ENCODE results near the gene SPRR1B. TPM values are rescaled to one million over a fixed set of nuclear protein-coding genes. Genes with fewer than 3 reads are reported as not detected.

Gene SPRR1B
- total RNA-seq, 1 experiment from 2014 or later, result not detected

- H3K27ac ChIP-seq (ENCODE audit: low read length), result no peak overlapping the region
- no peak for DNase-seq (ENCODE audit: low read depth, low spot score)
- intact Hi-C loops (cut with micrococcal nuclease; ENCODE audit: unreplicated experiment) (no loop called here), in situ Hi-C loops (cut with HindIII; ENCODE audit: low pct_unique_long_range_greater_than_20kb, low sequenced_read_pairs) (no loop called here)
- H3K9me3 ChIP-seq (ENCODE audit: control insufficient read depth, insufficient read depth, low read depth, low read length), result no peaks in the 10 kb centered on the region
- CTCF ChIA-PET, result no interaction called here
- no peaks in the 10 kb centered on the region for H3K4me1 ChIP-seq (ENCODE audit: control insufficient read depth, insufficient read depth, low read length)
- no peak overlapping the region for H3K4me3 ChIP-seq (ENCODE audit: low read depth in 2 of 2, low read length in 2 of 2)
- no peak for TF ChIP-seq REST (IDR thresholded peaks at IDR 0.05; ENCODE audit: insufficient read depth in 1 of 2, low read depth in 2 of 2, low read length in 1 of 2)
- H3K36me3 ChIP-seq (ENCODE audit: control insufficient read depth, insufficient read depth, low read length), result no peaks in the 10 kb centered on the region
- no TSS peak for BruUV-seq (replicated peaks)
- no peak for ATAC-seq
- POLR2A ChIA-PET, result no interaction called here
- no peaks in the 10 kb centered on the region for H3K27me3 ChIP-seq (ENCODE audit: control insufficient read depth, insufficient read depth, low read length)
Measured at GRCh38 chr1:152999818-153000217, 31.2 kb upstream of the SPRR1B start.

GRCh38 chr1:153000294-153000693 lies 30.7 kb upstream of the SPRR1B start:
- H3K36me3 ChIP-seq (ENCODE audit: control insufficient read depth, insufficient read depth, low read length), result no peaks in the 10 kb centered on the region
- ATAC-seq (no peak), DNase-seq (ENCODE audit: low read depth, low spot score) (no peak)
- H3K27ac ChIP-seq (ENCODE audit: low read length), result no peak overlapping the region
- H3K4me1 ChIP-seq (ENCODE audit: control insufficient read depth, insufficient read depth, low read length), result no peaks in the 10 kb centered on the region
- intact Hi-C loops (cut with micrococcal nuclease; ENCODE audit: unreplicated experiment), result no loop called here
- no peak overlapping the region for H3K4me3 ChIP-seq (ENCODE audit: low read depth in 2 of 2, low read length in 2 of 2)
- TF ChIP-seq POLR2AphosphoS5 (IDR thresholded peaks at IDR 0.05; ENCODE audit: low read depth, low read length) (no peak), REST (IDR thresholded peaks at IDR 0.05; ENCODE audit: insufficient read depth in 1 of 2, low read depth in 2 of 2, low read length in 1 of 2) (no peak), TCF7L2 (IDR thresholded peaks at IDR 0.05; ENCODE audit: low read depth, low read length) (no peak), SIN3A (IDR thresholded peaks at IDR 0.05; ENCODE audit: borderline replicate concordance, insufficient read depth, low read depth, low read length) (no peak), CTCF (IDR thresholded peaks at IDR 0.05) (no peak)
- CTCF ChIA-PET, result no interaction called here
- no peaks in the 10 kb centered on the region for H3K9me3 ChIP-seq (ENCODE audit: control insufficient read depth, insufficient read depth, low read depth, low read length)
- POLR2A ChIA-PET, result no interaction called here
- no peaks in the 10 kb centered on the region for H3K27me3 ChIP-seq (ENCODE audit: control insufficient read depth, insufficient read depth, low read length)
- no TSS peak for BruUV-seq (replicated peaks)
- in situ Hi-C loops (cut with HindIII; ENCODE audit: low pct_unique_long_range_greater_than_20kb, low sequenced_read_pairs), result no loop called here
